Stimulated activated CD8-positive, alpha-beta memory T cell treated with anti-CD3 and anti-CD28 coated beads, Interleukin-15, amount 100 ng/mL, for 48 hours (primary cell): ENCODE results near the gene SCGB1D1.
"Not testable (repeated sequence)": the region's sequence is repeated elsewhere in the genome, so short reads cannot be mapped to it uniquely, and the experiment has no call there.

Experiments
- DNase-seq, 2 donors: peaks; one replicate each; pipeline ENCODE4 v3.0.0-alpha.2; 2020; ENCODE audit warnings: low read depth in 2 of 2

The SCGB1D1 gene

GRCh38 chr11:62166371-62166770 lies 23.6 kb upstream of the SCGB1D1 start:
- no peak for DNase-seq

GRCh38 chr11:62169448-62169847 lies 20.6 kb upstream of the SCGB1D1 start:
- no peak for DNase-seq

GRCh38 chr11:62169935-62170334 lies 20.1 kb upstream of the SCGB1D1 start:
- DNase-seq: no peak

GRCh38 chr11:62171261-62171723 lies 18.7 kb upstream of the SCGB1D1 start:
- peak; percentile 34 to 42 for DNase-seq

- DNase-seq: no peak
Measured at GRCh38 chr11:62172294-62172693, 17.7 kb upstream of the SCGB1D1 start.

GRCh38 chr11:62176766-62177165 lies 13.2 kb upstream of the SCGB1D1 start:
- no peak for DNase-seq

GRCh38 chr11:62179995-62180394 lies 10.0 kb upstream of the SCGB1D1 start:
- no peak for DNase-seq

- DNase-seq: no peak
Measured at GRCh38 chr11:62181097-62181496, 8.9 kb upstream of the SCGB1D1 start.

- DNase-seq: no peak
Measured at GRCh38 chr11:62182147-62182891, 7.7 kb upstream of the SCGB1D1 start.

- DNase-seq: no peak
Measured at GRCh38 chr11:62186195-62186594, 3.8 kb upstream of the SCGB1D1 start.

- DNase-seq: no peak
Measured at GRCh38 chr11:62193952-62194351, 3.9 kb downstream of the SCGB1D1 start.

- DNase-seq: not testable (repeated sequence)
Measured at GRCh38 chr11:62195010-62195409, 5.0 kb downstream of the SCGB1D1 start.

GRCh38 chr11:62195945-62196344 lies 5.9 kb downstream of the SCGB1D1 start:
- DNase-seq: no peak

- not testable (repeated sequence) for DNase-seq
Measured at GRCh38 chr11:62197400-62197799, 7.4 kb downstream of the SCGB1D1 start.

- DNase-seq: no peak
Measured at GRCh38 chr11:62201376-62201775, 11.4 kb downstream of the SCGB1D1 start.

GRCh38 chr11:62202910-62203309 lies 12.9 kb downstream of the SCGB1D1 start:
- no peak for DNase-seq

- DNase-seq: no peak
Measured at GRCh38 chr11:62204430-62204829, 14.4 kb downstream of the SCGB1D1 start.

- DNase-seq: no peak
Measured at GRCh38 chr11:62205441-62205840, 15.4 kb downstream of the SCGB1D1 start.

- DNase-seq: not testable (repeated sequence)
Measured at GRCh38 chr11:62206276-62207066, 16.5 kb downstream of the SCGB1D1 start.

- DNase-seq: no peak
Measured at GRCh38 chr11:62208785-62209144, 18.7 kb downstream of the SCGB1D1 start.

GRCh38 chr11:62217191-62217748 lies 27.3 kb downstream of the SCGB1D1 start:
- DNase-seq: no peak

- no peak for DNase-seq
Measured at GRCh38 chr11:62221498-62221897, 31.5 kb downstream of the SCGB1D1 start.

- no peak for DNase-seq
Measured at GRCh38 chr11:62223095-62223494, 33.1 kb downstream of the SCGB1D1 start.
